SJCRH30 (cell line): Measurements from ENCODE around the gene ZNF428. TPM values are rescaled to one million over a fixed set of nuclear protein-coding genes. Genes with fewer than 3 reads are reported as not detected.
"Not testable (repeated sequence)": the region's sequence is repeated elsewhere in the genome, so short reads cannot be mapped to it uniquely, and the experiment has no call there.

Experiments
- DNase-seq, 2 experiments: peaks; one replicate each; pipeline ENCODE4 v3.0.0-alpha.2; 2015 to 2020
- H3K27ac ChIP-seq: fragments of 250-450 bp; sonication (Bioruptor Pico); 2 replicates; pipeline ENCODE4 v1.5.1; 2020; ENCODE audit warnings: mild to moderate bottlenecking, moderate library complexity
- H3K27me3 ChIP-seq: fragments of 250-450 bp; sonication (Bioruptor Pico); 2 replicates; pipeline ENCODE4 v1.5.1; 2020; ENCODE audit warnings: mild to moderate bottlenecking, moderate library complexity
- H3K36me3 ChIP-seq: fragments of 250-450 bp; sonication (Bioruptor Pico); 2 replicates; pipeline ENCODE4 v1.5.1; 2020; ENCODE audit warnings: mild to moderate bottlenecking, moderate library complexity
- H3K4me1 ChIP-seq: fragments of 250-450 bp; sonication (Bioruptor Pico); 2 replicates; pipeline ENCODE4 v1.5.1; 2020; ENCODE audit warnings: mild to moderate bottlenecking, moderate library complexity
- H3K4me3 ChIP-seq: fragments of 250-450 bp; sonication (Bioruptor Pico); 2 replicates; pipeline ENCODE4 v1.5.1; 2020; ENCODE audit warnings: mild to moderate bottlenecking, moderate library complexity
- H3K9me3 ChIP-seq: fragments of 250-450 bp; sonication (Bioruptor Pico); replicated peaks from 2 replicates; pipeline ENCODE4 v1.5.1; 2020; ENCODE audit warnings: mild to moderate bottlenecking, moderate library complexity
- total RNA-seq: library from RNA; depleted of rRNA; stranded (reverse); fragments of >200 nt; shearing (Covaris generic); gene quantifications from 2 replicates; pipeline ENCODE4 v1.2.3, GENCODE V29; 2014

ZNF428 gene
- total RNA-seq, 1 experiment from 2014 or later = 46.8 TPM

DNA sequence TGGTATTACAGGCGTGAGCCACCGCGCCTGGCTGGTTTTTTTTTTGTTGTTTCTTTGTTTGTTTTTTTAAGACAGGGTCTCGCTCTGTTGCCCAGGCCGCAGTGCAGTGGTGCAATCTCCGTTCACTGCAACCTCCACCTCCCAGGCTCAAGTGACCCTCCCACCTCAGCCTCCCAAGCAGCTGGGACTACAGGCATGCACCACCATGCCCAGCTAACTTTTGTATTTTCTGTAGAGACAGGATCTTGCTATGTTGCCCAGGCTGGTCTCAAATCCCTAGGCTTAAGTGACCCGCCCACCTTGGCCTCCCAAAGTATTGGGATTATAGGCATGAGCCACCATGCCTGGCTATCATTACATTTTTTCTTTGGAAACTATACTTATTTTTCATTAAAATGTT, 30.8 kb upstream of the ZNF428 start:
- H3K4me3 ChIP-seq, H3K36me3 ChIP-seq, H3K9me3 ChIP-seq, H3K4me1 ChIP-seq, DNase-seq, H3K27ac ChIP-seq, H3K27me3 ChIP-seq: not testable (repeated sequence)

DNA sequence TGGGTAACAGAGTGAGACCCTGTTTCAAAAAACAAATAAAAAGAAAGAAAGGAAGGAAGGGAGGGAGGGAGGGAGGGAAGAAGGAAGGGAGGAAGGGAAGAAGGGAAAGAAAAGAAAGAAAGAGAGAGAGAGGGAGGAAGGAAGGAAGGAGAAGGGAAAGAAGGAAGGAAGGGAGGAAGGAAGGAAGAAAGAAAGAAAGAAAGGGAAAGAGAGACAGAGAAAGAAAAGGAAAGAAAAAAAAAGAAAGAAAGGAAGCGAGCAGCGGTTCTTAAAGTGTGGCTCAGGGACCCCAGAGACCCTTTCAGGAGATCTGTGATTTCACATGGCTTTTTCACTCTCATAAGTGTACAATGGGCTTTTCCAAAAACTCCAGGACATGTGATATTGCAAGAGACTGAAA, 30.1 kb upstream of the ZNF428 start:
- Histone ChIP-seq H3K4me3 (no peak overlapping the region), H3K4me1 (no peaks in the 10 kb centered on the region), H3K27ac (no peak overlapping the region), H3K27me3 (no peaks in the 10 kb centered on the region), H3K9me3 (no peaks in the 10 kb centered on the region), H3K36me3 (no peaks in the 10 kb centered on the region)
- DNase-seq = no peak

- Histone ChIP-seq H3K4me1 (no peaks in the 10 kb centered on the region; the same call in 1 of the 2 replicates), H3K36me3 (no peaks in the 10 kb centered on the region), H3K9me3 (no peaks in the 10 kb centered on the region)
These were observed 29.2 kb upstream of the ZNF428 start for GRCh38 chr19:43648633-43649032.

GRCh38 chr19:43644181-43644580, 24.8 kb upstream of the ZNF428 start:
- Histone ChIP-seq H3K4me3 (no peak overlapping the region), H3K36me3 (no peaks in the 10 kb centered on the region), H3K27me3 (peaks cover 8% of the 10 kb centered on the region), H3K4me1 (no peaks in the 10 kb centered on the region; the same call in none of the 2 replicates), H3K27ac (no peak overlapping the region), H3K9me3 (no peaks in the 10 kb centered on the region)
- DNase-seq = no peak

More at GRCh38 chr19:43648633-43649032, 29.2 kb upstream of the ZNF428 start:
- DNase-seq = no peak
- H3K27me3 ChIP-seq = no peaks in the 10 kb centered on the region
- no peak overlapping the region for H3K4me3 ChIP-seq
- no peak overlapping the region for H3K27ac ChIP-seq

DNA sequence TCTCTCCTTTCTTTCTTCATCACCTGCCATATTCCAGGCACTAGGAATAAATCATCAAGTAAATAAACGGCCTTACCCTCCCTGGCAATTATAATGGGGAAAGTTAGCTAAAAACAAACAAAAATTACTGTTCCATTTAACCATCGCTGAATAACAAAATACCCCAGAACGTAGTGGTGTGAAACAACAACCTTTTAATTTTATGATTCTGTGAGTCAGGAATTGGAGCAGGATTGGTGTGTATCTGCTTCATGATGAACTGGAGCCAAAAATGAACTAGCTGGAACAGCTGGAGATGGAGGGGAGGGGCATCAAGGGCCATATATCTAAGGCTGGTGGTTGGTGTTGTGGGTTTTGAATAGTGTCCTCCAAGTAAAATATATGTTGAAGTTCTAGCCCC, 23.9 kb upstream of the ZNF428 start:
- peak in 1 of 2 experiments; percentile 35 for DNase-seq
- no peaks in the 10 kb centered on the region for H3K36me3 ChIP-seq

DNA sequence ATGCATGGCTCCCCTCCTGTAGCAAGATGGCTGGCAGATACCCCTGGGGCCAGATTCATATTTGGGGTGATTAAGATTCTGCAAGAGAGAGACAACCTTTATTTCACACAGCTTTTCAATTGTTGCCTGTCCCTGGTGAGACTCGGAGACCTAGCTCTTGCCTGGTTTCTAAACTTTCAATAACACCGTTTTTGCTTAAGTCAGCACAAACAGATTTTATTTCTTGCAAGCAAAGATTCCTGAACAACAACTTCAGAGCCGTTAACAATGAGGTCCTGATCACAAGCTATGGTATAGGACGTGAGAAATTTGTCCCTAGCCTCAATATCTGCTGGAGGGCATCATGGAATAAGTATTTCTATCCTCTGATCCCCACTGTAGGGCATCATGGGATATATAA, 23.1 kb upstream of the ZNF428 start:
- Histone ChIP-seq H3K9me3 (no peaks in the 10 kb centered on the region), H3K4me1 (no peaks in the 10 kb centered on the region; the same call in none of the 2 replicates), H3K27ac (no peak overlapping the region), H3K36me3 (no peaks in the 10 kb centered on the region), H3K4me3 (no peak overlapping the region), H3K27me3 (peaks cover 19% of the 10 kb centered on the region)
- no peak for DNase-seq

More for the DNA sequence above, 23.9 kb upstream of the ZNF428 start:
- Histone ChIP-seq H3K9me3 (no peaks in the 10 kb centered on the region), H3K4me3 (no peak overlapping the region), H3K27me3 (peaks cover 17% of the 10 kb centered on the region), H3K27ac (no peak overlapping the region), H3K4me1 (no peaks in the 10 kb centered on the region; the same call in none of the 2 replicates)

- no peaks in the 10 kb centered on the region for H3K36me3 ChIP-seq
- peaks cover 19% of the 10 kb centered on the region for H3K27me3 ChIP-seq
- H3K27ac ChIP-seq = no peak overlapping the region
- no peaks in the 10 kb centered on the region for H3K9me3 ChIP-seq
- no peaks in the 10 kb centered on the region; the same call in none of the 2 replicates for H3K4me1 ChIP-seq
- no peak overlapping the region for H3K4me3 ChIP-seq
- DNase-seq = no peak
These were observed 21.9 kb upstream of the ZNF428 start for GRCh38 chr19:43641333-43641732.

GRCh38 chr19:43640424-43640757, 21.0 kb upstream of the ZNF428 start:
- H3K36me3 ChIP-seq = no peaks in the 10 kb centered on the region
- no peak overlapping the region for H3K27ac ChIP-seq
- no peaks in the 10 kb centered on the region for H3K9me3 ChIP-seq
- peaks cover 19% of the 10 kb centered on the region for H3K27me3 ChIP-seq
- H3K4me1 ChIP-seq = no peaks in the 10 kb centered on the region; the same call in none of the 2 replicates
- DNase-seq = no peak
- H3K4me3 ChIP-seq = no peak overlapping the region

- peak in 1 of 2 experiments; percentile 36 for DNase-seq
- H3K27me3 ChIP-seq = peaks cover 19% of the 10 kb centered on the region
- no peak within 1 kb of the TSS for H3K27ac ChIP-seq
- H3K9me3 ChIP-seq = no peaks in the 10 kb centered on the region
- H3K4me1 ChIP-seq = no peaks in the 10 kb centered on the region; the same call in none of the 2 replicates
- H3K36me3 ChIP-seq = no peaks in the 10 kb centered on the region
- peak within 1 kb of the TSS; percentile 45 for H3K4me3 ChIP-seq
These were observed 20.3 kb upstream of the ZNF428 start, which contains the start of gene CADM4 for GRCh38 chr19:43639519-43640423. Gene CADM4 (minus strand): TSS chr19:43639850. CDS start chr19:43639790, 60 bp downstream.

- peaks cover 19% of the 10 kb centered on the region for H3K27me3 ChIP-seq
- DNase-seq = no peak
- peak overlapping the region; percentile 39 for H3K4me3 ChIP-seq
These were observed 19.6 kb upstream of the ZNF428 start for GRCh38 chr19:43638995-43639518.

DNA sequence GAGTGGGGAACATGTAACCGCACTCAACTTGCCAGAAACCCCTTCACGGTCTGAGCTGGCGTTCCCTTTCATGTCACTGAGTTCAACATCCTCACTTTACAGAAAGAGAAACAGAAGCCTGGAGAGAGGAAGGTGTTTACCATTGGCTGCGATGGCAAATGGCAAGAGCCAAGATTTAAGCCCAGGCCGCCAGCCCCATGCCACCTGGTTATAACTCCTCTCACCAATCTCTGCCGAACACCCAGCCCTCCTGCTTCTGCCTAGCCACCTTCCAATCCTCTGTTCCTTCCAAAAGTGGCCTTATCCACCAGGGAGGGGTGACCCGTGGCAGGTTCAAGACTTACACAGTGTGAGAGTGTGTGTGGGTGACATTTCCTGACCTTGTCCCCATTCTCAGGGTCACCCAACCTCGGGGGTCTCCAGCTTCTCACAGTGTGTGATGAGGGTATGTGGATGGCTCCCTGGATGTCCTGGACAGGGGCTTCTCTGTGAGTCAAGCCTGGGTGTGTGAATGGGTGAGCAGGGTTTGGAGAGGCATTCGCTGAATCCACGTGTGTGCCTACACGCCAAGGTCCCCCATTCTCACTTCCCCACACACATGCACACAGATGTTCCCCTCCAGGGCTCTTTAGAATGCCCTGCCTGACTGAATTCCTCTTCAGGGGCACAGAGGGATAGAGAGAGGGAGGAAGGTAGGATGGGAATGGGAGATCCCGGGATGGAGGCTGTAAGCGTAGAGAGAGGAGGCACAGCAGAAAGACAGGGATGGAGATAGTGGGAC, 19.0 kb upstream of the ZNF428 start:
- no peaks in the 10 kb centered on the region for H3K36me3 ChIP-seq
- no peaks in the 10 kb centered on the region for H3K9me3 ChIP-seq
- H3K27ac ChIP-seq = no peak overlapping the region
- peaks cover 19% of the 10 kb centered on the region for H3K27me3 ChIP-seq
- H3K4me1 ChIP-seq = no peaks in the 10 kb centered on the region; the same call in none of the 2 replicates
- DNase-seq = no peak
- no peak overlapping the region for H3K4me3 ChIP-seq

More at GRCh38 chr19:43638995-43639518, 19.6 kb upstream of the ZNF428 start:
- H3K36me3 ChIP-seq = no peaks in the 10 kb centered on the region
- H3K4me1 ChIP-seq = no peaks in the 10 kb centered on the region; the same call in none of the 2 replicates
- H3K9me3 ChIP-seq = no peaks in the 10 kb centered on the region
- H3K27ac ChIP-seq = no peak overlapping the region

DNA sequence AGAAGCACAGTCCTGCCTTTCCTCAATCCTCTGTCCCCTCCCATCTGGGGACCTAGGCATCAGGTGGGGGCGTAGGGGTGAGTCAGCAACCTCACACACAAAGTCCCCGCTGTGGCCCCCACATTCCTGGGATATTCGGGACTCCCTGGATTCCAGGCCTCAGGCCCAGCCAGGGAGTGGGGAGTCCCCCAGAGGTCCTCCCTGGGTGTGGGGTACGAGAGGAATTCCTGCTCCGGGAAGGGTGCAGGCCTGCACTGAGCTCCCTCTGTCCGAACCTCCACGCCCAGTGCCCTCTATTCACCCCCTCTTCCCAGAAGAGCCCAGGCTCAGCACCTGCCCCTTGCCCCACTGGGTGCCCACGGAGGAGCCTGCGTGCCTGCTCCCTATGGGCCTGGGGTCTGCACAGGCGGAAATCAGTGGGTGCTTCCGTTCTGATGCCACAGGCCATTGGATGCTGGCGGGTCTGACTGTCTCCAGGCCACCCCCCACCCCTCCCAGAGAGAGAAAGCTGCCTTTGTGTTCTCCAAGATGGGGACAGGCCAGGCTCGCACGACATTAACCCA, 16.8 kb upstream of the ZNF428 start:
- H3K27ac ChIP-seq = no peak overlapping the region
- no peaks in the 10 kb centered on the region for H3K9me3 ChIP-seq
- no peak overlapping the region for H3K4me3 ChIP-seq
- no peaks in the 10 kb centered on the region for H3K36me3 ChIP-seq
- DNase-seq = no peak
- peaks cover 19% of the 10 kb centered on the region for H3K27me3 ChIP-seq
- H3K4me1 ChIP-seq = no peaks in the 10 kb centered on the region

DNA sequence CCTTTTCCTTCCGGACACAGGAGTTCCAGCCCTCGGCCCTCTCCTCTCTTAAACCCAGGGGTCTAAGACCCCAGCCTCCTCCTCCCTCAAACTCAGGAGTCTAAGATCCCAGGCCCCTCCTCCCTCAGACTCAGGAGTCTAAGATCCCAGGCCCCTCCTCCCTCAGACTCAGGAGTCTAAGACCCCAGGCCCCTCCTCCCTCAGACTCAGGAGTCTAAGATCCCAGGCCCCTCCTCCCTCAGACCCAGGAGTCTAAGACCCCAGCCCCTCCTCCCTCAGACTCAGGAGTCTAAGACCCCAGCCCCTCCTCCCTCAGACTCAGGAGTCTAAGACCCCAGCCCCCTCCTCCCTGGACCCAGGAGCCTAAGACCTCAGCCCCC, 16.1 kb upstream of the ZNF428 start:
- H3K27ac ChIP-seq, H3K36me3 ChIP-seq, H3K4me1 ChIP-seq, DNase-seq, H3K9me3 ChIP-seq: not testable (repeated sequence)
- H3K27me3 ChIP-seq = peaks cover 16% of the 10 kb centered on the region
- H3K4me3 ChIP-seq = peak overlapping the region; percentile 57

GRCh38 chr19:43634872-43635560, 15.6 kb upstream of the ZNF428 start:
- DNase-seq = peak; percentile 56 to 67
- no peaks in the 10 kb centered on the region for H3K4me1 ChIP-seq
- peaks cover 11% of the 10 kb centered on the region for H3K27me3 ChIP-seq
- H3K9me3 ChIP-seq = no peaks in the 10 kb centered on the region
- peak overlapping the region; percentile 57 for H3K4me3 ChIP-seq
- H3K36me3 ChIP-seq = no peaks in the 10 kb centered on the region
- H3K27ac ChIP-seq = peak overlapping the region; percentile 56
